Fibroblast of villous mesenchyme (primary cell): Measurements from ENCODE around the gene GRN. TPM values are rescaled to one million over a fixed set of nuclear protein-coding genes. Genes with fewer than 3 reads are reported as not detected.

Experiments used
- DNase-seq: peaks from one replicate; pipeline ENCODE4 v3.0.0-alpha.2; 2010; ENCODE audit warnings: low read depth
- H3K4me3 ChIP-seq: 2 replicates; pipeline ENCODE4 v1.5.1; 2011; ENCODE audit warnings: low read depth, mild to moderate bottlenecking, low read length
- CTCF ChIP-seq: IDR thresholded peaks from 2 replicates; pipeline ENCODE4 v1.5.1; 2012; ENCODE audit warnings: low read depth, mild to moderate bottlenecking, low read length; ENCODE audit not compliant: insufficient read depth
- total RNA-seq: library from RNA; depleted of rRNA; stranded (reverse); fragments of >200 nt; gene quantifications from 2 replicates; pipeline ENCODE4 v1.2.3, GENCODE V29; 2012

The GRN gene
- total RNA-seq, 1 donor, result 165 TPM

GRCh38 chr17:44321246-44322120, 23.6 kb upstream of the GRN start:
- H3K4me3 ChIP-seq, result no peak overlapping the region
- no peak for DNase-seq
- no peak for TF ChIP-seq CTCF

- H3K4me3 ChIP-seq, result no peak overlapping the region
- no peak for DNase-seq
- TF ChIP-seq CTCF, result no peak
Observed at GRCh38 chr17:44322236-44322895, 22.7 kb upstream of the GRN start.

GRCh38 chr17:44323359-44324091, 21.6 kb upstream of the GRN start:
- no peak for DNase-seq
- no peak for TF ChIP-seq CTCF

GRCh38 chr17:44324092-44324570, 21.0 kb upstream of the GRN start:
- peak overlapping the region; percentile 84 for H3K4me3 ChIP-seq
- DNase-seq, result no peak
- TF ChIP-seq CTCF, result no peak

More at GRCh38 chr17:44323359-44324091, 21.6 kb upstream of the GRN start:
- H3K4me3 ChIP-seq, result peak overlapping the region; percentile 84

- peak within 1 kb of the TSS; percentile 84 for H3K4me3 ChIP-seq
- peak; percentile 95 for DNase-seq
- TF ChIP-seq CTCF, result no peak
Observed at GRCh38 chr17:44324571-44325275, 20.4 kb upstream of the GRN start, which contains the start of gene SLC25A39. TSS of gene SLC25A39 (minus strand) at chr17:44324823. CDS start at chr17:44323562, 1,261 bp downstream.
